ENCODE data around the gene CEP43. TPM values are rescaled to one million over a fixed set of nuclear protein-coding genes. Genes with fewer than 3 reads are reported as not detected.

Gene CEP43
- polyA plus RNA-seq, 4 donors = 27.2 to 36.0 (median 33.2) TPM

Other genes starting within 250 kb of the CEP43 start
- gene RNASET2, start 42.8 kb upstream of the CEP43 start, polyA plus RNA-seq (ENCODE audit: insufficient read length in 4 of 4) = 10 to 100 TPM; 55.0 to 71.3 (median 61.3) TPM
- gene CCR6, start 123.7 kb downstream of the CEP43 start, polyA plus RNA-seq (ENCODE audit: insufficient read length in 4 of 4) = under 1 TPM in 1 of 4 donors, not detected in 3; 0.08 TPM
- not detected for gene GPR31, start 158.6 kb downstream of the CEP43 start, polyA plus RNA-seq (ENCODE audit: insufficient read length in 4 of 4)